Right lobe of liver (tissue), 6 donors: ENCODE results near the gene FSTL4. TPM values are rescaled to one million over a fixed set of nuclear protein-coding genes. Genes with fewer than 3 reads are reported as not detected.

Experiments
- ATAC-seq, 4 donors: fragments of 200-7000 bp; cut with Tn5 transposase; one replicate each; pipeline ENCODE4 v1.9.1; 2020; ENCODE audit warnings: mild to moderate bottlenecking in 4 of 4, moderate library complexity in 4 of 4
- DNase-seq, 3 donors: peaks; one replicate each; pipeline ENCODE4 v3.0.0-alpha.2; 2020
- H3K27ac ChIP-seq, 3 donors: fragments of 200-600 bp; one replicate each; pipeline ENCODE4 v1.8.0; 2022
- H3K27me3 ChIP-seq, 2 donors: fragments of 200-600 bp; one replicate each; pipeline ENCODE4 v1.8.0; 2022
- H3K36me3 ChIP-seq, 4 donors: fragments of 200-600 bp; sonication (generic) in 1 of 4; one replicate each; pipeline versions ENCODE4 v1.5.1 to v1.8.0; 2017 to 2022; ENCODE audit warnings: control low read depth in 1 of 4
- H3K4me1 ChIP-seq, 4 donors: fragments of 200-600 bp; sonication (generic) in 1 of 4; one replicate each; pipeline versions ENCODE4 v1.5.1 to v1.8.0; 2017 to 2022; ENCODE audit warnings: control low read depth in 1 of 4
- H3K4me3 ChIP-seq, 3 donors: fragments of 200-600 bp; one replicate each; pipeline ENCODE4 v1.8.0; 2022
- H3K9me3 ChIP-seq, 4 donors: fragments of 200-600 bp; sonication (generic) in 1 of 4; one replicate each; pipeline versions ENCODE4 v1.5.1 to v1.8.0; 2017 to 2022; ENCODE audit warnings: control low read depth in 1 of 4
- CTCF ChIP-seq, 4 donors: fragments of 200-600 bp in 3 of 4; fragments of 450-650 bp in 1 of 4; IDR thresholded peaks; one replicate each; pipeline versions ENCODE4 v1.5.1 to v1.8.0; 2016 to 2022; ENCODE audit warnings: antibody characterized with exemption in 4 of 4, mild to moderate bottlenecking in 2 of 4
- POLR2A ChIP-seq: fragments of 450-650 bp; IDR thresholded peaks from one replicate; pipeline ENCODE4 v1.6.1; 2017; ENCODE audit warnings: antibody characterized with exemption, mild to moderate bottlenecking
- WGBS: methylation state at CpG from one replicate; pipeline ENCODE4 v1.1.6; 2018; ENCODE audit warnings: low coverage, low lambda C conversion rate; ENCODE audit not compliant: insufficient coverage; ENCODE audit errors: missing lambda C conversion rate; 5-methylcytosine and 5-hydroxymethylcytosine counted together
- intact Hi-C, 2 donors: fragments of 100-400 bp; cut with DNase I; formaldehyde crosslinking; loops; one replicate each; pipeline versions ENCODE4 v1.11.2 to v1.14.1; 2022
- total RNA-seq, 6 experiments: library from RNA; depleted of rRNA in 2 of 6; stranded (reverse); fragments of >200 nt in 2 of 6; fragmentation: NEBNext Ultra II Directional in 3 of 6; extraction: Animal tissue kit (Norgen Biotek cat#: 25700) in 3 of 6; gene quantifications; one replicate each; pipeline versions ENCODE4 v1.1.0 to v1.2.4, GENCODE V29; 2016 to 2023
- donor health status: DM: no; HTN: yes; CAD: no.
- donor health status: DM: no; HTN: no; CAD: no.
- donor health status: DM: no; HTN: no; CAD: no.
- donor health status: DM: no; HTN: yes; CAD: no.
- donor health status: DM: no; HTN: yes; CAD: no.

Gene FSTL4
- total RNA-seq, 6 experiments from 2014 or later: 0.62 to 1.3 (median 0.80) TPM; not detected in 3

GRCh38 chr5:133227082-133227481, 385.3 kb downstream of the FSTL4 start:
- intact Hi-C loops: no loop called here
- TF ChIP-seq POLR2A: no peak
- TF ChIP-seq CTCF (IDR thresholded peaks at IDR 0.05): no peak
- ATAC-seq (no peak), DNase-seq (no peak)
- Histone ChIP-seq H3K27me3 (no peaks in the 10 kb centered on the region), H3K4me1 (peaks cover 0 to 11% (median 3%) of the 10 kb centered on the region in 4 donors), H3K27ac (no peak overlapping the region), H3K4me3 (no peak overlapping the region), H3K36me3 (no peaks in the 10 kb centered on the region), H3K9me3 (no peaks in the 10 kb centered on the region)
- 66% methylated on average over 3 of the region's 3 CpGs for WGBS

- no peak for TF ChIP-seq CTCF (IDR thresholded peaks at IDR 0.05)
- no peak for TF ChIP-seq POLR2A
- no peaks in the 10 kb centered on the region for H3K36me3 ChIP-seq
- H3K27me3 ChIP-seq: no peaks in the 10 kb centered on the region
- H3K4me3 ChIP-seq: no peak overlapping the region
- no peak overlapping the region for H3K27ac ChIP-seq
- H3K9me3 ChIP-seq: no peaks in the 10 kb centered on the region
- peaks cover 0 to 6% (median 3%) of the 10 kb centered on the region in 4 donors for H3K4me1 ChIP-seq
- DNase-seq: no peak
- ATAC-seq: peak in 2 of 4 donors; percentile 30 to 50
- intact Hi-C loops: no loop called here
- WGBS: 60% methylated on average over 1 of the region's 1 CpG
Observed at GRCh38 chr5:133226186-133226585, 386.2 kb downstream of the FSTL4 start.

GRCh38 chr5:133225671-133226152, 386.6 kb downstream of the FSTL4 start:
- Histone ChIP-seq H3K36me3 (no peaks in the 10 kb centered on the region), H3K4me3 (no peak overlapping the region), H3K9me3 (no peaks in the 10 kb centered on the region), H3K27me3 (no peaks in the 10 kb centered on the region), H3K27ac (no peak overlapping the region), H3K4me1 (peaks cover 0 to 6% (median 3%) of the 10 kb centered on the region in 4 donors)
- DNase-seq (peak in 2 of 3 donors; percentile 63 to 69), ATAC-seq (peak; percentile 67 to 91 (median 82))
- intact Hi-C loops: no loop called here
- TF ChIP-seq POLR2A (no peak), CTCF (IDR thresholded peaks at IDR 0.05) (no peak)
- 32% methylated on average over 7 of the region's 7 CpGs for WGBS

GRCh38 chr5:133222979-133223378, 389.4 kb downstream of the FSTL4 start:
- Histone ChIP-seq H3K9me3 (no peaks in the 10 kb centered on the region), H3K27ac (no peak overlapping the region), H3K36me3 (no peaks in the 10 kb centered on the region), H3K27me3 (no peaks in the 10 kb centered on the region), H3K4me3 (no peak overlapping the region), H3K4me1 (peaks cover 0 to 6% (median 3%) of the 10 kb centered on the region in 4 donors)
- ATAC-seq (peak in 1 of 4 donors; percentile 11), DNase-seq (no peak)
- intact Hi-C loops: no loop called here
- 75% methylated on average over 8 of the region's 8 CpGs for WGBS
- TF ChIP-seq POLR2A: no peak
- no peak for TF ChIP-seq CTCF (IDR thresholded peaks at IDR 0.05)

GRCh38 chr5:133222521-133222920, 389.8 kb downstream of the FSTL4 start:
- H3K27ac ChIP-seq: no peak overlapping the region
- intact Hi-C loops: no loop called here
- H3K36me3 ChIP-seq: no peaks in the 10 kb centered on the region
- no peak for TF ChIP-seq CTCF (IDR thresholded peaks at IDR 0.05)
- TF ChIP-seq POLR2A: no peak
- no peak overlapping the region for H3K4me3 ChIP-seq
- H3K27me3 ChIP-seq: no peaks in the 10 kb centered on the region
- no peak for ATAC-seq
- peaks cover 0 to 6% (median 3%) of the 10 kb centered on the region in 4 donors for H3K4me1 ChIP-seq
- 79% methylated on average over 2 of the region's 4 CpGs for WGBS
- H3K9me3 ChIP-seq: no peaks in the 10 kb centered on the region
- DNase-seq: no peak
